ENCODE measurements around the gene NPAS3. TPM values are rescaled to one million over a fixed set of nuclear protein-coding genes. Genes with fewer than 3 reads are reported as not detected.

The NPAS3 gene
- total and polyA plus RNA-seq, 4 donors, result 0.07 to 0.09 (median 0.08) TPM; not detected in 1

DNA sequence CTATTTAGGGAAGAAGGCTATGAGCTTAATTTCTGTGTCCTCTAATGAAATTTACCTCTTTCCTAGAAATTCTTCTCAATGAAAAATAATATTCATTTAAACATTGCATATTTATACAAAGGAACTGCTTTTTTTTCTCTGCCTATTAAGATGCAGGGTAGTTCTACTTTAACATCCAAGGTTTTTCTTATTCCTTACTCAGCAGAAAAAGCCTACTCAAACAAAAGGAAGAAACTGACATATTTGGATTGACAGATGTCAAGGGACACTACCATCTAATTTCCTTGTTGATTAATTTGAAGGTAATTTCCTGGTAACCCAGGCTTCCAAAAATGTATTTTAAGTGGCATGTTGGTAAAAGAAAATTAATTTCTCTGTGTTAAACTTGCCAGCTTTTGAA lies 819.9 kb downstream of the NPAS3 start:
- H3K36me3 ChIP-seq (ENCODE audit: control insufficient read depth in 4 of 4, insufficient read depth in 3 of 4, low read depth in 1 of 4, low read length in 3 of 4), result no peaks in the 10 kb centered on the region
- H3K4me3 ChIP-seq (ENCODE audit: low read depth in 1 of 3, low read length in 3 of 3), result no peak overlapping the region
- H3K9me3 ChIP-seq (ENCODE audit: control insufficient read depth in 4 of 4, low read length in 3 of 4), result no peaks in the 10 kb centered on the region
- DNase-seq (ENCODE audit: low spot score), result no peak
- no peak overlapping the region for H3K9ac ChIP-seq (ENCODE audit: low read depth in 1 of 2, low read length in 2 of 2)
- TF ChIP-seq FOXA2 (IDR thresholded peaks at IDR 0.05) (no peak), HNF4G (IDR thresholded peaks at IDR 0.05) (no peak), SP1 (IDR thresholded peaks at IDR 0.05) (no peak), GABPA (IDR thresholded peaks at IDR 0.05 in 1 of 2, conservative IDR thresholded peaks at IDR 0.05 in 1 of 2) (no peak), JUND (IDR thresholded peaks at IDR 0.05) (no peak), TAF1 (conservative IDR thresholded peaks at IDR 0.05) (no peak), NR2F2 (IDR thresholded peaks at IDR 0.05) (no peak), EGR1 (IDR thresholded peaks at IDR 0.05; ENCODE audit: low read depth in 2 of 2) (no peak)
- TF ChIP-seq, protein P1, sequence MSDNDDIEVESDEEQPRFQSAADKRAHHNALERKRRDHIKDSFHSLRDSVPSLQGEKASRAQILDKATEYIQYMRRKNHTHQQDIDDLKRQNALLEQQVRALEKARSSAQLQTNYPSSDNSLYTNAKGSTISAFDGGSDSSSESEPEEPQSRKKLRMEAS (IDR thresholded peaks at IDR 0.05), result no peak
- TF ChIP-seq, protein P2, sequence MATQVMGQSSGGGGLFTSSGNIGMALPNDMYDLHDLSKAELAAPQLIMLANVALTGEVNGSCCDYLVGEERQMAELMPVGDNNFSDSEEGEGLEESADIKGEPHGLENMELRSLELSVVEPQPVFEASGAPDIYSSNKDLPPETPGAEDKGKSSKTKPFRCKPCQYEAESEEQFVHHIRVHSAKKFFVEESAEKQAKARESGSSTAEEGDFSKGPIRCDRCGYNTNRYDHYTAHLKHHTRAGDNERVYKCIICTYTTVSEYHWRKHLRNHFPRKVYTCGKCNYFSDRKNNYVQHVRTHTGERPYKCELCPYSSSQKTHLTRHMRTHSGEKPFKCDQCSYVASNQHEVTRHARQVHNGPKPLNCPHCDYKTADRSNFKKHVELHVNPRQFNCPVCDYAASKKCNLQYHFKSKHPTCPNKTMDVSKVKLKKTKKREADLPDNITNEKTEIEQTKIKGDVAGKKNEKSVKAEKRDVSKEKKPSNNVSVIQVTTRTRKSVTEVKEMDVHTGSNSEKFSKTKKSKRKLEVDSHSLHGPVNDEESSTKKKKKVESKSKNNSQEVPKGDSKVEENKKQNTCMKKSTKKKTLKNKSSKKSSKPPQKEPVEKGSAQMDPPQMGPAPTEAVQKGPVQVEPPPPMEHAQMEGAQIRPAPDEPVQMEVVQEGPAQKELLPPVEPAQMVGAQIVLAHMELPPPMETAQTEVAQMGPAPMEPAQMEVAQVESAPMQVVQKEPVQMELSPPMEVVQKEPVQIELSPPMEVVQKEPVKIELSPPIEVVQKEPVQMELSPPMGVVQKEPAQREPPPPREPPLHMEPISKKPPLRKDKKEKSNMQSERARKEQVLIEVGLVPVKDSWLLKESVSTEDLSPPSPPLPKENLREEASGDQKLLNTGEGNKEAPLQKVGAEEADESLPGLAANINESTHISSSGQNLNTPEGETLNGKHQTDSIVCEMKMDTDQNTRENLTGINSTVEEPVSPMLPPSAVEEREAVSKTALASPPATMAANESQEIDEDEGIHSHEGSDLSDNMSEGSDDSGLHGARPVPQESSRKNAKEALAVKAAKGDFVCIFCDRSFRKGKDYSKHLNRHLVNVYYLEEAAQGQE (IDR thresholded peaks at IDR 0.05), result no peak
- TF ChIP-seq, protein P3, sequence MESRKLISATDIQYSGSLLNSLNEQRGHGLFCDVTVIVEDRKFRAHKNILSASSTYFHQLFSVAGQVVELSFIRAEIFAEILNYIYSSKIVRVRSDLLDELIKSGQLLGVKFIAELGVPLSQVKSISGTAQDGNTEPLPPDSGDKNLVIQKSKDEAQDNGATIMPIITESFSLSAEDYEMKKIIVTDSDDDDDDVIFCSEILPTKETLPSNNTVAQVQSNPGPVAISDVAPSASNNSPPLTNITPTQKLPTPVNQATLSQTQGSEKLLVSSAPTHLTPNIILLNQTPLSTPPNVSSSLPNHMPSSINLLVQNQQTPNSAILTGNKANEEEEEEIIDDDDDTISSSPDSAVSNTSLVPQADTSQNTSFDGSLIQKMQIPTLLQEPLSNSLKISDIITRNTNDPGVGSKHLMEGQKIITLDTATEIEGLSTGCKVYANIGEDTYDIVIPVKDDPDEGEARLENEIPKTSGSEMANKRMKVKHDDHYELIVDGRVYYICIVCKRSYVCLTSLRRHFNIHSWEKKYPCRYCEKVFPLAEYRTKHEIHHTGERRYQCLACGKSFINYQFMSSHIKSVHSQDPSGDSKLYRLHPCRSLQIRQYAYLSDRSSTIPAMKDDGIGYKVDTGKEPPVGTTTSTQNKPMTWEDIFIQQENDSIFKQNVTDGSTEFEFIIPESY (IDR thresholded peaks at IDR 0.05), result no peak
- no peak overlapping the region for H3K27ac ChIP-seq (ENCODE audit: low read depth in 1 of 2, low read length in 2 of 2)
- H3K4me1 ChIP-seq (ENCODE audit: control insufficient read depth in 4 of 4, insufficient read depth in 4 of 4, low read length in 3 of 4), result no peaks in the 10 kb centered on the region
- no peaks in the 10 kb centered on the region for H3K27me3 ChIP-seq (ENCODE audit: control insufficient read depth in 4 of 4, insufficient read depth in 4 of 4, low read length in 3 of 4)

DNA sequence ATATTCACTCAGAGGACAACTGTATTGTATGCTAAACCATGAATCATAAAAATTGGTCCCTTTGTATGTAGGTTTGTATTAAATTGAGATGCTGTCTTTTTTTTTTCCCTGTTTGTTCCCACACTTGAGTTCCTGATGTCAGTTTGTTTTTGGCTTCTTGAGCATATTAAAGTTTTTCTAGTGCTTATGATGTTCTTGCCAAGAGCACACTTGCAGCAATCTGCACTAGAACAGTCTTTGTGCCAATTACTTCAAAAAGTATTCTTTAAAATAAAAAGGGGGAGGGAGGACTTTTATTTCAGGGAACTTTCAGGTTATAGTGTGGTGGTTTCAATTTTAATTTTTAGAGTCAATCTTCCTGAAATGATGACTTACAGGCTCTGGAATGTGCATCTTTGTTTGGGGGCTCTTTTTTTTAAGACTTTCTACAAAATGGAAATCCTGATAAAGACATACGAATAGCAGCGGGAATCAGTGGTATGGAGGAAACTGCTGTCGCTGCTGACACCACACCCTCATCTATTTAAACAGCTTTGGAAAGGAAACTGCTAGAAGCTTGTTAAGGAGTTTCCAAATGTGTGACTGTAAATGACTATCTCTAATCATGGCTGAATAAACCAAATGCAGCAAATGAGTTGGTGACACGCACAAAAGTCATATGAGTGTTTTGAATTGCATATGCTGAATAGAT lies 823.6 kb downstream of the NPAS3 start:
- TF ChIP-seq FOXA2 (IDR thresholded peaks at IDR 0.05) (no peak), FOXA1 (IDR thresholded peaks at IDR 0.05) (no peak), NR2F2 (IDR thresholded peaks at IDR 0.05) (no peak), HNF4G (IDR thresholded peaks at IDR 0.05) (no peak), HNF4A (conservative IDR thresholded peaks at IDR 0.05) (no peak), JUND (IDR thresholded peaks at IDR 0.05) (no peak)
- TF ChIP-seq, protein P2 (IDR thresholded peaks at IDR 0.05), result no peak
- TF ChIP-seq, protein P4, sequence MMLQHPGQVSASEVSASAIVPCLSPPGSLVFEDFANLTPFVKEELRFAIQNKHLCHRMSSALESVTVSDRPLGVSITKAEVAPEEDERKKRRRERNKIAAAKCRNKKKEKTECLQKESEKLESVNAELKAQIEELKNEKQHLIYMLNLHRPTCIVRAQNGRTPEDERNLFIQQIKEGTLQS (IDR thresholded peaks at IDR 0.05), result no peak
- H3K36me3 ChIP-seq (ENCODE audit: control insufficient read depth in 4 of 4, insufficient read depth in 3 of 4, low read depth in 1 of 4, low read length in 3 of 4), result no peaks in the 10 kb centered on the region
- WGBS, result 40% methylated on average over 4 of the region's 4 CpGs
- H3K9ac ChIP-seq (ENCODE audit: low read depth in 1 of 2, low read length in 2 of 2), result no peak overlapping the region
- H3K9me3 ChIP-seq (ENCODE audit: control insufficient read depth in 4 of 4, low read length in 3 of 4), result no peaks in the 10 kb centered on the region
- H3K4me1 ChIP-seq (ENCODE audit: control insufficient read depth in 4 of 4, insufficient read depth in 4 of 4, low read length in 3 of 4), result no peaks in the 10 kb centered on the region
- H3K27me3 ChIP-seq (ENCODE audit: control insufficient read depth in 4 of 4, insufficient read depth in 4 of 4, low read length in 3 of 4), result no peaks in the 10 kb centered on the region
- H3K4me3 ChIP-seq (ENCODE audit: low read depth in 1 of 3, low read length in 3 of 3), result no peak overlapping the region
- H3K27ac ChIP-seq (ENCODE audit: low read depth in 1 of 2, low read length in 2 of 2), result no peak overlapping the region
- DNase-seq (ENCODE audit: low spot score), result no peak

Data from liver (tissue), 9 donors.